AG09309 (cell line): ENCODE data around the gene RIN1.

Experiments
- DNase-seq: peaks from one replicate; pipeline ENCODE4 v3.0.0-alpha.2; 2010; ENCODE audit warnings: low read depth
- H3K4me3 ChIP-seq: 2 replicates; pipeline ENCODE4 v1.5.1; 2011; ENCODE audit warnings: mild to moderate bottlenecking, low read depth, low read length, moderate library complexity; ENCODE audit not compliant: control insufficient read depth
- CTCF ChIP-seq: IDR thresholded peaks from 2 replicates; pipeline ENCODE4 v1.5.1; 2011; ENCODE audit warnings: mild to moderate bottlenecking, low read depth, low read length, inconsistent platforms; ENCODE audit not compliant: insufficient read depth, control insufficient read depth; ENCODE audit errors: missing control alignments

Gene RIN1

GRCh38 chr11:66287889-66288670 is 48.2 kb downstream of the RIN1 start:
- DNase-seq: no peak

GRCh38 chr11:66287211-66287888 is 48.9 kb downstream of the RIN1 start:
- no peak for DNase-seq
- H3K4me3 ChIP-seq: peak overlapping the region; percentile 76
- TF ChIP-seq CTCF: no peak

More at GRCh38 chr11:66287889-66288670, 48.2 kb downstream of the RIN1 start:
- H3K4me3 ChIP-seq: peak overlapping the region; percentile 76
- TF ChIP-seq CTCF: no peak

GRCh38 chr11:66286699-66287098 is 49.5 kb downstream of the RIN1 start:
- no peak for DNase-seq
- no peak for TF ChIP-seq CTCF
- H3K4me3 ChIP-seq: no peak overlapping the region

GRCh38 chr11:66285250-66285947 is 50.8 kb downstream of the RIN1 start:
- no peak overlapping the region for H3K4me3 ChIP-seq
- no peak for TF ChIP-seq CTCF
- DNase-seq: no peak

GRCh38 chr11:66284526-66285078 is 51.6 kb downstream of the RIN1 start:
- no peak for DNase-seq
- no peak overlapping the region for H3K4me3 ChIP-seq
- TF ChIP-seq CTCF: no peak

- DNase-seq: no peak
- no peak for TF ChIP-seq CTCF
- H3K4me3 ChIP-seq: no peak overlapping the region
Observed at GRCh38 chr11:66283461-66284105, 52.7 kb downstream of the RIN1 start.
